Endometrial microvascular endothelial cells (primary cell): ENCODE results near the gene WDR31. TPM values are rescaled to one million over a fixed set of nuclear protein-coding genes. Genes with fewer than 3 reads are reported as not detected.

Source experiments
- in situ Hi-C: cut with HindIII; loops from 2 replicates; pipeline ENCODE4 v1.10.0; 2017; ENCODE audit warnings: low sequenced_read_pairs, low pct_unique_long_range_greater_than_20kb; ENCODE audit errors: inconsistent ontology term
- total RNA-seq: library from RNA; depleted of rRNA; stranded (reverse); fragments of >200 nt; gene quantifications from one replicate; pipeline ENCODE4 v1.2.3, GENCODE V29; 2015; ENCODE audit errors: inconsistent ontology term

WDR31 gene
- total RNA-seq, 1 donor from 2014 or later = not detected

- in situ Hi-C loops = no loop called here
These were observed 5.6 kb upstream of the WDR31 start for GRCh38 chr9:113345671-113346070.

- in situ Hi-C loops = no loop called here
These were observed 5.1 kb upstream of the WDR31 start for GRCh38 chr9:113345190-113345589.

- in situ Hi-C loops = no loop called here
These were observed 3.7 kb upstream of the WDR31 start for GRCh38 chr9:113343732-113344231.

- in situ Hi-C loops = no loop called here
These were observed 1.8 kb upstream of the WDR31 start for GRCh38 chr9:113341712-113342410.

- in situ Hi-C loops = no loop called here
These were observed 2.4 kb downstream of the WDR31 start for GRCh38 chr9:113337714-113338113.

GRCh38 chr9:113331780-113332179 is 8.3 kb downstream of the WDR31 start:
- in situ Hi-C loops = no loop called here

- in situ Hi-C loops = no loop called here
These were observed 11.9 kb downstream of the WDR31 start for GRCh38 chr9:113328045-113328782.

GRCh38 chr9:113326230-113326629 is 13.8 kb downstream of the WDR31 start:
- in situ Hi-C loops = no loop called here

- in situ Hi-C loops = no loop called here
These were observed 17.4 kb downstream of the WDR31 start for GRCh38 chr9:113322671-113323070.

- in situ Hi-C loops = no loop called here
These were observed 20.0 kb downstream of the WDR31 start for GRCh38 chr9:113320051-113320450.

- in situ Hi-C loops = no loop called here
These were observed 21.0 kb downstream of the WDR31 start for GRCh38 chr9:113319054-113319453.

- in situ Hi-C loops = no loop called here
These were observed 22.3 kb downstream of the WDR31 start for GRCh38 chr9:113317777-113318176.

GRCh38 chr9:113316030-113316429 is 24.0 kb downstream of the WDR31 start:
- in situ Hi-C loops = no loop called here

- in situ Hi-C loops = no loop called here
These were observed 24.8 kb downstream of the WDR31 start for GRCh38 chr9:113315231-113315630.

GRCh38 chr9:113313261-113313660 is 26.8 kb downstream of the WDR31 start:
- in situ Hi-C loops = no loop called here

- in situ Hi-C loops = no loop called here
These were observed 28.1 kb downstream of the WDR31 start for GRCh38 chr9:113311961-113312360.

- in situ Hi-C loops = no loop called here
These were observed 29.5 kb downstream of the WDR31 start for GRCh38 chr9:113310538-113310937.

- in situ Hi-C loops = no loop called here
These were observed 30.8 kb downstream of the WDR31 start for GRCh38 chr9:113309204-113309813.

- in situ Hi-C loops = no loop called here
These were observed 32.6 kb downstream of the WDR31 start for GRCh38 chr9:113307396-113307975.

- in situ Hi-C loops = no loop called here
These were observed 33.5 kb downstream of the WDR31 start for GRCh38 chr9:113306566-113306965.
